Activated CD4-positive, alpha-beta T cell treated with anti-CD3 and anti-CD28 coated beads, Interleukin-10, Interleukin-2, amounts not matched to agents 100 ng/mL and 50 ng/mL, durations not matched to agents 16 hours and 8 hours (primary cell): ENCODE data around the gene ALPL.

Experiments
- DNase-seq: peaks from one replicate; pipeline ENCODE4 v3.0.0-alpha.2; 2020

The ALPL gene

DNA sequence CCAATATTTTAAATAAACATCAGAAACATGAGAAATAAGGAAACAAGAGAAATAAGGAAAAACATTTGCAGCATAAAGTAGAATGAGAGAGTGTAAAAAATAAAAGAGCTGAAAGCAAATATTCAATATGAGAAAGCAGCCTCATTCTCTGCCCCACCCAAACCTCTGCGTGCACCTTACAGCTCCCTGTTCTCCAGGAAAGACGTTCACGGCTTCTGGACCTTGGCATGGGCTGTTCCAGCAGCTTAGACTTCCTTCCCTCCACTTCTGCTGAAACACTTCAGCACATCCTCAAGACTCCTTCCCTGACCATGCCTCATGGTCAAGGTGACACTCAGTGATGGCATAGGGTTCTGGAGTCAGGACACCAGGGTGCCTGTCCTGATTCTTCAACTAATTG, 23.3 kb downstream of the ALPL start:
- DNase-seq, result no peak

DNA sequence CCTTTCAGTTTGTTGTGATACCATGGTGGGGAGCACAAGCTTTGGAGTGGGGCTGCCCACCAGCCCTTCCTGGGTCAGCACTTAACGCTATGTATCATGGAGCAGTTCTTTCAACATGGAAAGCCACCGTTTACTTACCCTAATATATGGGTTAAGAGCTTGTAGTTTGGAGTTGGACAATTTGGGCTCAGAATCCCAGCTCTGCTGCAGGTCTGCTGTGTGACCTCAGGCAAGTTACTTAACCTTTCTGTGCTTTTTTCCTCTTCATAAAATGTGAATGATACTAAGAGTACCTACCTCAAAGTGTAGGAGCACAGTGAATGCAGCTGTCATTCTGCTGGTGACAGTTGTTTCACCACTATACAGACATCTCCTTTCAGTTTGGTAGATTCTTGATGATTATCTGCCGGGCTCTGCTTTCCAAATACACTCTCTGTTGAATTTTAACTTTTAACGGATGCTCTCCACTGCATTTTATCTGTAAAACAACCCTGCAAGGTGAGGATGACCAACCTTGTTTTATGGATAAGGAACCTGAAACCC, 23.8 kb downstream of the ALPL start:
- DNase-seq, result no peak

DNA sequence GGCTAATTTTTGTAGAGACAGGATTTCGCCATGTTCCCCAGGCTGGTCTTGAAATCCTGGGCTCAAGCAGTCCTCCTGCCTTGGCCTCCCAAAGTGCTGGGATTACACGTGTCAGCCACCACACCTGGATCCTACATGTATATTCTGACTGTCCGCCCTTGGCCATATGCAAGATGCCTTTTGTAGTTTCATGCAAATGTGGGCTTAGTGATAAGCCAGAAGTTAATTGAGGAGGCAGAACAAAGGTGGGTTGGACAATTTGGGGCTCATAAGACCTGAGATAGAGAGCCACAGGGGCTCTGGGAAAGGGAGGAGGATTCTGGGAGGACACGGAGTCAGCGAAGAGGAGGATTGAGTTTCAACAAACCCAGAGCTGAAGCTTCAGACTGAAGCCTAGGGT, 24.9 kb downstream of the ALPL start:
- DNase-seq, result no peak

DNA sequence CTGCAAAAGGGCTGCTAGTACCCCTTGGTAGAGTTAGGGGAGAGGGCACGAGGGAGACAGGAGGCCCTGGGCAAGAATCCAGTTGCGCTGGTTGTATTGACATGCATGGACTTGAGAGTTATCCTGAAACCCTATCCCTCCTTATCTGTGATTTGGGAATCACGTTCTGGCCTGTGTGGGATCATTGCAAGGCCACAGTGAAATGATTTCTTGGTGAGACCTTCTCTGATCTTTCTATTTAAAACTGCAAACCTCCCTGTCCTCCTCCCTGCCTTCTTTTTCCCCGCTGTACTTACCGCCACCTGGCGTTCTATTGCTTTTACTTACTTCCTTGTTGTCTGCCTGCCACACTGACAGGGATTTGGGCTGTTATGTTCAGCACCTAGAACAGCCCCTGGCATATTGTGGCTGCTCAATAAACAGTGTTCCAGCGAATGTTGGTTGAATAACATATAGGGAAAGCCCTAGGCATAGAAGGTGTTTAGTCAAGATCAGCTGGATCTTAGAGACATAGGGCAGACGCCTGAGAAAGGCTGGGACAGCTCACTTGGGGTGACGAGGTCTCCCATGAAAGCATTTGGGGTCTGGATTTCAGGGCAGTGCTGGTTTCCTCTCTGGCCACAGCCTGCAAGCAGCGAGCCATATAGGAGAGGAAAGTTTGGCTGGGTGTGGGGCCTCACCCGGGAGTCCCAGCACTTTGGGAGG, 25.6 kb downstream of the ALPL start:
- peak; percentile 27 for DNase-seq

DNA sequence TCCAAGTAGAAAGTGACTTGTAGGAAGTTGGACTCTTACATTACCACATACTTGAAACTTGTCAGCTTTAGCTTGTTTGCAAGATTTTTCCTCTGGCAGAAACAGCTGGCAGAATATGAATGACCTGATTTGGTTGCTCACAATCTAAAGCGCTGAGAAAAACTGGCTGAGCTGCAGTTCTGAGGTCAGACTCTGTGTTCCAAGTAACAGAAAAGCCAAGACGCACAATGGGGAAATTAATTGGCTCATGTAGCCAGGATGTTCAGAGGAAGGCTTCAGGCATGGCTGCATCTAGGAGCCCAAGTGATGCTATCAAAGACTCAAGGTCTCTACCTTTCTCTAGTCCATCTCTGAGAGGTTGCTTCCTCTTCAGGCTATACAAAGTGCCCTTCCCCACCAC, 27.0 kb downstream of the ALPL start:
- DNase-seq, result no peak

DNA sequence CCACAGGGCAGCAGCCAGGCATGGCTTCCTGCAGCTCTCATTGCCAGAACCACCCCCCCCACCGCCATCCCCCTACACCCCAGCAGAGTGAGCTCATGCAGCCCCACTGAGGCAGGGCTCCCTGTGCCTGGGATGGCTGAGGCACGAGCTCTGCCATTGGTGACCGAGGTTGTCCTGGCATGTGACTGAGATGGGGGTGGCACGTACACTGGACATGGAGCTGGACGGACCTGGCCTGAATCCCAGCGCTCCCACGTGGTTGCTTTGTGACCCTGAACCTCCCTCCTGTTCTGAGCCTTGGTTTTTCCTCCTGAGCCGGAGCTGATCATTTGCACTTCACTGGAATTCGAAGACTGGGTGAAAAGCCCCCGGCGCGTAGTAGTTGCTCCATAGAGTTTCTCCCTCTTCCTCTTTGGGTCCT, 28.3 kb downstream of the ALPL start:
- DNase-seq, result no peak

DNA sequence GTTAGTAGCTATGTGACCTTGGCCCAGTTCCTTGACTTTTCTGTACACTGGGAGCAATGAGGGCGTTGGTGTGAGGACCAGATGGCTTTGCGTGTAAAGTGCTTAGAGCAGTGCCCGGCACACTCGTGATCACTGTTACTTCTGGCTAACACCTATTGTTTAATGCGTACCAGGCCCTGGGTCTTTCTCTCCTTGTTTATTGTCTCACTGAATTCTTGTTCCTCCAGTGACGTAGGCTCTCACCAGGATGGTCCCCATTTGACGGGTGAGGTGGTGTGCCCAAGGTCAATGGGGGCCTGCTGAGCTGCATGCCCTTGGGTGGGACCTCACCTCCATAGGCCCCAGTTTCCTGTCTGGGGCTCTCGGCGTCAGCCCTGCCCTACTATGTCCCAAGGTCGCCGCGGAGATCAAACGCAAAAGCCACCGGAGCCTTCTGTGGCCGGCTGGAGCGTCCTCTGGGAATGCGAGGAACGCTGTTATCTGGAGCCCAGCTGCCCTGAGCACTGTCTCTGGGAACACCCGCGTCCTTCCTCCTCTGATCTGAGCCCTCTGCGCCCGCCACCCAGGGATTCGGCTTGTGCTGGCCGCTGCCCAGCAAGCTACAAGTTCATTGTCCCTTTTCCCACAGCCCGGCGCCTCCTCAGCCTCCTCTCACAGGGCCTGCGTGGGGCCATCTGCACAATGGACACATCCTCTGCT, 28.9 kb downstream of the ALPL start:
- DNase-seq, result no peak

DNA sequence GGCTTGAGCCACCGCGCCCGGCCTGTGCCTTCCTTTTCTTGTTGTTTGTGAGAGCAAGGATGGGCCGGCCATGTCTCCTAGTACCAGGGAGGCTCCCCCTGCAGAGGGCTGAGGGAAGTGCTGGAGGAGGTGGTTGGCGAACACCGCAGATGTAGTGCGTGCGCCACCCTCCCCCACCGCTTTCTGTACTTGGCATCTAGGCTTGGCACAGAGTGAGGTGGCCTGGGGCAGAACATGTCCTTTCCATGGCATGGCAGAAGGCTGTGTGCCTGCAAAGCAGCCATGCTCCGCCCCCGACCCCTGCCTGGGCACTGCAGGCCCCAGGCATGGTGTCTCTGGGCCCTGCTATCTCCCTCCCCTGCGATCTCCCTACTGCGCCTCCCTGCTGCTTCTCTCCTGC, 30.7 kb downstream of the ALPL start:
- peak; percentile 13 for DNase-seq

DNA sequence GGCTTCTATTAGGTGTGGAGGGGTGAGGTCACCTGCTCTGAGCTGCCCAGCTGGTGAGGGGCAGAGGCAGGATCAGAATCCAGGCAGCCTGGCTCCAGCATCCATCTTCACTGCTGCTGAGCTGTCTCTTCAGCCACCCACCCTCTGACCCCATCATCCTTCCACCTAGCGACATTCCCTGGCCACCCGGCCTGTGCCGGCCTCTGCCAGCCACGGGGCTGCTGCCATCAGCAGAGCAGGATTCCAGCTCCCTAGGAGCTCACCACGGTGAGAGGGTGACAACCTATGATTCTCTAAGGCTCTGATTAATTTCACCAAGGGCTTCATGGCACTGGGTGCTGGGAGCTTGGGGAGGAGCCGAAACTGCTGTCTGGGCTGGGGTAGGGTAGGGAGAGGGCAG, 32.1 kb downstream of the ALPL start:
- no peak for DNase-seq

DNA sequence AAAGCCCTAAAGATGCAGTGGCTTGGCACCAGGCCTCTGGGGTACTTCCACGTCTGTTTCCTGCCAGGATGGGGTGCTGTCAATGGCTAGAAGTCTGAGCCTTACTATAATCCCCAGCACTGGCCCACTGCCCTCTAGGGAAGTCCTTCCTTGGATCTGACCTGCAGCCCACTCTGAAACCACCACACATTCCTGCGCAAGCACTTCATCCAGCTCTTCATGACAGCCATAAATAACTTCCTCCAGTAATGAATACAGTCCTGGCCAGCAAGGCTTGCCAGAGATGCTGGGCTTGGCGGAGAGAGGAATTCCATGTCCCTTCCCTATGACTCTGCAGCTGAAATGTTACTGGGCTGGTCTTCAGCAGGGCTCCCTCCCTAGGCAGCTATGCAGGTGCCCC, 32.6 kb downstream of the ALPL start:
- no peak for DNase-seq

DNA sequence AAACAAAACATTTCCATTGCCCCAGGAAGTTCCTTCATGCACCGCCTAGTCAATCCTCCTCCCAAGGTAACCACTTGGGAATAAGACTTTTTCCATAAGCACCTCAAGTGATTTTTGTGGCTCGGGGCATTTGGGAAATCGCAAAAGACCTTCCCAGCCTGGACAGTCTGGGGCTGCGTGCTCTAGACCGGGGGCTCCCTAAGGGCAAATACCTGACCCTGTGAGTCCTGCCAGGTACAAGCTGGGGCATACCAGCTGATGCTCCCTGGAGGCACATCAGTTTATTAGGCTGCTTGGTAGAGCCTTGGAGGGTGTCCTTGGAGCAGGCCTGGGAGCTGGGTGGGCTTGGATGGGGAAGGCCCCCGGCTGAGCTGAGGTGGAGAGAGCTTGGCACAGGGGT, 34.4 kb downstream of the ALPL start:
- no peak for DNase-seq

DNA sequence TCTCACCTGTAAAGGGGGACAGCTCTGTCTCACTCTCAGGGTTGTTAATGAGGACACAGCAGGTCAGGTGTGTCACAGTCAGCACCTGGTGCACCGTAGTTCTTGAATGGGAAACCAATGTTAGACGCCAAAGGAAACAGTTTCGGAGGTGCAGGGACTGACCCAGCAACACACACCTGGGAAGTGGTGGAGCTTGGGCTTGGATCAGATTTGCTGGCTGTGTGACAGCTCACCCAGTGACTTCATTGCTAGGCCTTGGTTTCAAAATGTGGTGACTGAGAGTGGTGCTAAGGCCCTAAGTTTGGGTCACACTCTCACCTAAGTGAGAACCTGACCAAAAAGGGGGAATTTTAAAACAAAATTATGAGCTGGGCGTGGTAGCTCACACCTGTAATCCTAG, 34.9 kb downstream of the ALPL start:
- DNase-seq, result no peak

DNA sequence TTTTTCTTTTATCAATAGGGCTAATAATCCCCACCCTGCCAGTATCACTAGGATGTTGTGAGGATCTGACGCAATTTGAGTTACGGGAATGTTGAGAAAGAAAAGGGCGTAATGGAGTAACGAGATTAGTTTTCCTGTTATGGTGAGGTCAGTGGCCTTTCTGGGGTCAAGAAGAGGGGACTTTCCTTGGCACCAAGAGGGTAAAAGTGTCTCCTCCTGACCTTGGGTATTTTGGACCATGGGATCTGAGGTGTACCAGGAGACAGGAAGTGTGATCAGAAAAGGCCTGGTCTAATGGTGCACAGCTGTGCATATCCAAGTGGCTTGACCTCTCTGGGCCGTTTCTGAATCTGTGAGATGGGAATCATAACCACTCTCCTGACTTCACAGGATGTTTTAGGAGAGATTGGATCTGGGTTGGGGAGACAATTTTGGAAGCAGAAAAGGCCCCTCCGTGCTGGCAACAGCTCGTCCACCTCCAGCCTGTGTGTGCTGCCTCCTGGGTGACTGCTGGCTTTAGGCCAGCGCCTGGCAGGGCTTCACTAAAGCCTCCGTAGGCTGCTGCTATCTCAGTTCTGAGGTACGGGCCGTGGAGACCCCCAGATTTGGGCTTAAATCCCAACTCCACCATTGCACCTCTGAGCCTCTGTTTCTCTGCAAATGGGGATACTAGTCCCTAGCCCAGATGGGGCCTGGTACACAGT, 37.1 kb downstream of the ALPL start:
- DNase-seq, result no peak

DNA sequence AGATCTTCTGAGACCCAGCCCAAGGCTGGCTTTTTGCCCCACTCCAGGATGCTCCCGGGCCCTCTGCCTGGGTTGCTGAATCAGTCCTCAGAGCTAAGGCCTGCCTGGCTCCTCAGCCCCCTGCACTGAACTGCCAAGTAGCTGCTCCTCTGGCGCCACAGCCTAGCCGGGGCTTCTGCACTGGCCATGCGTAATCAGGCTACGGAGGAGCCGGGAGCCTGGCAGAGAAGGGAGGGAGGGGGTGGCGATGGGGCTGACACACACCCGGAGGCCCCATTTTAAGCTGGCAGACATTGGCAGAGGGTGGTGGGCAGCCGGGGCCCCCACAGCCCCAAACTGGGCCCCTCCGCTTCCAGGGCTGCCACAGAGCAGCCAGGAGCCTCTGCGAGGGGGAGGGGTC, 38.7 kb downstream of the ALPL start:
- no peak for DNase-seq

DNA sequence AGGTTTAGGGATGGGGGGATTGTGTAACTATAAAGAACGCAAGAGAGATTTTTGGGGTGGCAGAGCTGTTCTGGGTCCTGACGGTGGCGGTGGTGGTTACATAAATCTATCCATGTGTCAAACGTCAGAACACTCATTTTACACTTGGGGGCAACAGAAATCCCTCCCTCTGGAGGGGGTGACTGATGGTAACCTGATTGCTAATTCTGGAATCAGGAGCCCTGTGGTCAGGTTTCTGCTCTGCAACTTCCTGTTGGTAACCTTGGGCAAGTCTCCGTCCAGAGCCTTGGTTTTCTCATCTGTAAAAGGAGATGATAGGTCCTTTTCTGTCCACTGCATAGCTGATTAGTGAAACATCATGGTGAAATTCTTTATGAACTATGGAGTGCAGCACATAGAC, 40.9 kb downstream of the ALPL start:
- no peak for DNase-seq

DNA sequence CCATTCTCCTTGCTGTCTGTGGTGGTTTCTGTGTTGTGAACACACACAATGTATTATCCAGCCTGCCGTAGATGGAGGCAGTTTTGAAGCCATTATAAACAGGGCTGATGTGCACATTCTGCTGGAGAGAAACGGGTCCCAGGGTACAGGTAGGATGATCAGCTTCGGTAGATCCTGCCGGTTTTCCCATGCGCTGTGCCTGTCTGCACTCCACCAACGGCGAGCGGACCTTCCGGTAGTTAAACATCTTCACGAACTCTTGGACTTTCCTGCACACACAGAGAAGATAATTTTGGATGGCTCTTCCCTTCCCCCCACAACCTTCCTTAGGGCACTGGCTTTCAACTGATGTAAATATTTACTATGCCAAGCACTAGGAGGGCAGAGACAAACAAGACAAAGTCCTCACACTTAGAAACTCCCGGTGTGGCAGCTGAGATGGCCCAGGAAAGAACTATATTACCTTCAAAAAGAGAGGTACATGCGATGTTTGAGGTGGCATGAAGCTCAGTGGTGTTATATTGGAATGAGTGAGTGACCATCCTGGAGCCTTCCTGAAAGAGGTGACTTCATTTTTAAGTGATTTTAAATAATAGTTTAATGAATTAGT, 41.7 kb downstream of the ALPL start:
- DNase-seq, result no peak

DNA sequence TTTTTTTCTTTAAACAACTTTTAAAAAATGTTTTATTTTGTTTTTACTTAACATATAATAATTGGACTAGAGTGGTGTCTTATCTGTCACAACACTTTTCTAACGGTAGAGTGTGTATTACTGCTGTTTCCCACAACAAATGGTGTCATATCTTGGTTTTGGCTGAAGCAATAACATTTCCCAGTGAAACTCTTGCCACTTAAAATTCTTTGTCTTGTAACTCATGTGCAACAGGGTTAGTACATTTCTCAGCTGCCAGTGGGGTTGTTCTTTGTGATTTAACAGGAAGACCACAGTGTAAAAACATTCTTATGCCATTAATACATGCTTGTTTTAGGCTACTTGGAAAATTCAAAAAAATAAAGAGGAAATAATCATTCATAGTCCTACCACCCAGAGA, 43.5 kb downstream of the ALPL start:
- DNase-seq, result no peak

DNA sequence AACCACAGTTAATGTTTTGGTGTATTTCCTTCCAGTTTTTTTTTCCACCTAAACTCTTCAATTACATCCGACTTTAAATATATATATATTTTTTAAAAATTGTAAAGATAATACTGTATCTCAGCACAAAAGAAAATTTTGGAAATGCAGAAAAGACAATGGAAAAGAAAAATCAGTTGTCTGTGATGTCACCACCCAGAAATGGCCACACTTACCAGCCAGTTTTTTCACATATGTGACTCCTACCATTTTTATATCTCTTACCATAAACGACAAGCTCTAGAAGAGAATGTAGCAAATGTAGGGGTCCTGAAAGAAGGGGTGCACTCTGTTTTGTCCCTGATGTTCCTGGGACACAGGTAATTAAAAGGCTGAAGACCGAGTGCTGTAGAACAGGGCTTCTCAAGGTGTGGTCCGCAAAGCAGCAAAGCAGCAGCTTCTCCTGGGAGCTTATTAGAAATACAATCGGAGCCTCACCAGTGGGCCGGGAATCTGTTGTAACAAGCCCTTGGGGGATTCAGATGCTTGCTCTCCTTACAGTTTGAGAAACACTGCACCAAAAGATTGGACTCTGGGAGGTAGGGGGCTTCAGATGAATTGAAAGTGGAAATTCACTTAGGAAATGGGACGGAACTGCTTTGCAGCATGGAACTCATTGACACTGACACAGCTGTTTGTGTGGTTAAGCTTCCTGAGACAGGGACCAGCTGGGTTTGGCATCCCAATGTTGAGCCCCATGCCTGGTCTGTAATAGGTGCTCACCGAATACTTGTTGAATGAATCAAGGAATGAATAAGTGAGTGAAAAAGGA, 44.1 kb downstream of the ALPL start:
- DNase-seq, result no peak

DNA sequence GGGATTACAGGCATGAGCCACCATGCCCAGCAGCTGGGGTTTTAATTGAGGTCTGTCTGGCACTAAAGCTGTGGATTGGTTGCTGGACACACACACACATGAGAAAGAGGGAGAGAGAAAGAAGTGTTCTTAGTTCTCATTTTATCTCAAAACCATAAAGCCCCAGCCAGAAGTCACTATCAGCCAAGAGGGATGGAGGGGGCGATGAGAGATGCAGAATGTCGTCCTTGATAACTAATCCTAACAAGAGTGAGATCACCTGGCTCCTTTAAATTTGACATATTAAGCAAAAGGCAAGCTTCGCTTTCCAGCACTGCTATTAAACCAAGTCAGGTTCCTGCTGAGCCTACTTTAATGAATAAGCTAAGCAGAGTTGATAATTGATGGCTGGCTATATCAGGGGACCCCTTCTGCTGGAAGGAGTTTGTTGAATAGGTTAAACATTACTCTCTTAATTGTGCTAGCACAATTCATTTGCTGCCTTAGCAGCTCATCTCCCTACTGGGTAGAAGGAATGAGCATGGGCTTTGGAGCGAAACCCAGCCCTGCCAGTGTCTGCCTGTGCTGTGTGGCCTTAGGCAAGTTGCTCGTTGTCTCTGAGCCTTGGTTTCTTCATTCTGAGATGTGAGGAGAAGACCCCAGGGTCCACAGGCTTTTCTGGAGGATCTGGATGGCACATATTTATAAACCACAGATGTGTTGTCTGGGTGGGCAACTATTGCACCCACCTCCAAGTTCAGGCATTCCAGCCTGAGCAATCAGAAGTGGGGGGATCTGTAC, 50.8 kb downstream of the ALPL start:
- no peak for DNase-seq

DNA sequence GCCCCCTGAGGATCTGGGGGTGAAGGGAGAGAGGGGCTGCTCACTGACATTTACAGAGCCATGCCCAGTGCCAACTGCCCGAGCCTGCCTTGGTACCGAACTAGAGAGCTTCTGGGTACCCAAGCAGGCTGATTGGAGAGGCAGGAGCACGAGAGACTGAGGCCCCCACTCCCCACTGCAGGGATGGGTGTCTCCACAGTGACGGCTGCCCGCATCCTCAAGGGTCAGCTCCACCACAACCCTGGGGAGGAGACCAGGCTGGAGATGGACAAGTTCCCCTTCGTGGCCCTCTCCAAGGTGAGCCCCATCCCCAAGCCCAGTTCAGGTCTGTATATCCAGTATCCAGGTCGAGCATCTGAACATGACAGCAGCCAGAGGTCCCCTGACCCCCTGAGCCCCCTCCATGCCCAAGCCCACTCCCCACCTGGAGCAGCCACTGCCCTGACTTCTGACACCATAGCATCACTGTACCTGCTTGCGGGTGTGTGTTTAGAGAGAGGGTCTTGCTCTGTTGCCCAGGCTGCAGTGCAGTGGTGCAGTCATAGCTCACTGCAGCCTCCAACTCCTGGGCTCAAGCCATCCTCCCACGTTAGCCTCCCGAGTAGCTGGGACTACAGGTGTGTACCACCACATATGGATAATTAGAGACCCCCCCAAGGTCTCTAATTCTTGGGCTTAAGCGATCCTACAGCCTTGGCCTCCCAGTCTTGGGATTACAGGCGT, 51.9 kb downstream of the ALPL start:
- DNase-seq, result no peak

DNA sequence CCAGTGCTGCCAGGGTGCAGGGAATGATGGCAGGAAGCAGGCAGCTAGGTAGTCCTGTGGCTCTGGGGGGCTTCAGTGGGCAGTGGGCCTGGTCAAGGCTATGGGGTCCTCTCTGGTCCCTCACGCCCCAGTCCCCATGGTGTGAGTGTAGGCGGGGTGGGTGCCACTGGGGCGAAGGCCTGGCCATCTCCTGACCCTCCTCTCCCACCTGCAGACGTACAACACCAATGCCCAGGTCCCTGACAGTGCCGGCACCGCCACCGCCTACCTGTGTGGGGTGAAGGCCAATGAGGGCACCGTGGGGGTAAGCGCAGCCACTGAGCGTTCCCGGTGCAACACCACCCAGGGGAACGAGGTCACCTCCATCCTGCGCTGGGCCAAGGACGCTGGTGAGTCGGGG, 53.7 kb downstream of the ALPL start:
- no peak for DNase-seq
